GM23338 (cell line): Measurements from ENCODE around the gene RPL31. TPM values are rescaled to one million over a fixed set of nuclear protein-coding genes. Genes with fewer than 3 reads are reported as not detected.

Experiments
- ATAC-seq: fragments of 200-7000 bp; cut with Tn5 transposase; 3 replicates; pipeline ENCODE4 v1.9.1; 2020
- DNase-seq: peaks from one replicate; pipeline ENCODE4 v3.0.0-alpha.2; 2015; ENCODE audit warnings: low spot score
- H2AFZ ChIP-seq: fragments of 200-600 bp; sonication (generic); 2 replicates; pipeline ENCODE4 v1.8.0; 2016; ENCODE audit warnings: antibody characterized with exemption, mild to moderate bottlenecking, moderate library complexity
- H3F3A ChIP-seq: fragments of 200-600 bp; sonication (generic); replicated peaks from 2 replicates; pipeline ENCODE4 v1.8.0; 2017; ENCODE audit warnings: antibody characterized with exemption, mixed run types, low read depth
- H3K27ac ChIP-seq: fragments of 200-600 bp; sonication (generic); 2 replicates; pipeline ENCODE4 v1.6.1; 2016; ENCODE audit warnings: low read depth
- H3K27me3 ChIP-seq: fragments of 200-600 bp; sonication (generic); 2 replicates; pipeline ENCODE4 v1.8.0; 2016; ENCODE audit warnings: mild to moderate bottlenecking, mixed run types, moderate library complexity; ENCODE audit not compliant: insufficient read depth
- H3K36me3 ChIP-seq: fragments of 200-600 bp; sonication (generic); 2 replicates; pipeline ENCODE4 v1.8.0; 2016; ENCODE audit warnings: mild to moderate bottlenecking; ENCODE audit not compliant: insufficient read depth
- H3K4me1 ChIP-seq: fragments of 200-600 bp; sonication (generic); 2 replicates; pipeline ENCODE4 v1.8.0; 2016; ENCODE audit warnings: mild to moderate bottlenecking, moderate library complexity; ENCODE audit not compliant: insufficient read depth
- H3K4me2 ChIP-seq: fragments of 200-600 bp; sonication (generic); 2 replicates; pipeline ENCODE4 v1.7.1; 2017; ENCODE audit warnings: mixed run types
- H3K4me3 ChIP-seq: fragments of 200-600 bp; sonication (generic); 2 replicates; pipeline ENCODE4 v1.6.1; 2016; ENCODE audit warnings: mixed run types
- H3K79me2 ChIP-seq: fragments of 200-600 bp; sonication (generic); replicated peaks from 2 replicates; pipeline ENCODE4 v1.8.0; 2017; ENCODE audit warnings: mild to moderate bottlenecking; ENCODE audit not compliant: insufficient read depth
- H3K9me2 ChIP-seq: fragments of 200-600 bp; sonication (generic); 2 replicates; pipeline ENCODE4 v1.8.0; 2017; ENCODE audit not compliant: insufficient read depth
- H4K20me1 ChIP-seq: fragments of 200-600 bp; sonication (generic); replicated peaks from 2 replicates; pipeline ENCODE4 v1.8.0; 2017; ENCODE audit warnings: mild to moderate bottlenecking; ENCODE audit not compliant: insufficient read depth
- H3K27ac Mint-ChIP-seq: 2 replicates; pipeline ENCODE4 v1.8.0; 2020; ENCODE audit warnings: inconsistent platforms, mild to moderate bottlenecking, moderate library complexity, mixed read lengths
- H3K27me3 Mint-ChIP-seq: 3 replicates; pipeline ENCODE4 v1.8.0; 2022; ENCODE audit warnings: low read depth, mild to moderate bottlenecking, moderate library complexity, mixed read lengths, inconsistent platforms; ENCODE audit not compliant: insufficient read depth, poor library complexity
- H3K36me3 Mint-ChIP-seq: 3 replicates; pipeline ENCODE4 v1.8.0; 2021; ENCODE audit warnings: low read depth, mild to moderate bottlenecking, inconsistent platforms, moderate library complexity, mixed read lengths
- H3K4me1 Mint-ChIP-seq: 3 replicates; pipeline ENCODE4 v1.8.0; 2020; ENCODE audit warnings: mild to moderate bottlenecking, inconsistent platforms, mixed read lengths
- H3K4me3 Mint-ChIP-seq: 3 replicates; pipeline ENCODE4 v1.8.0; 2021; ENCODE audit warnings: moderate library complexity, mild to moderate bottlenecking, inconsistent platforms, mixed read lengths
- H3K9me3 Mint-ChIP-seq: 3 replicates; pipeline ENCODE4 v1.8.0; 2020; ENCODE audit warnings: moderate library complexity, mild to moderate bottlenecking, inconsistent platforms, mixed read lengths
- CREB1 ChIP-seq: fragments of 250-450 bp; sonication (Bioruptor Pico); IDR thresholded peaks from 2 replicates; pipeline ENCODE4 v1.5.0; 2020; ENCODE audit warnings: low read depth, mild to moderate bottlenecking, moderate library complexity
- EZH2 ChIP-seq: fragments of 200-600 bp; sonication (generic); IDR thresholded peaks from one replicate; pipeline ENCODE4 v1.8.0; 2017; ENCODE audit warnings: antibody characterized with exemption, mild to moderate bottlenecking, low read depth; ENCODE audit not compliant: unreplicated experiment
- EZH2phosphoT487 ChIP-seq: fragments of 200-600 bp; sonication (generic); IDR thresholded peaks from one replicate; pipeline ENCODE4 v1.8.1; 2018; ENCODE audit warnings: antibody characterized with exemption; ENCODE audit not compliant: unreplicated experiment
- JUNB ChIP-seq: IDR thresholded peaks from one replicate; pipeline ENCODE4 v1.6.1; 2016; ENCODE audit warnings: antibody characterized with exemption; ENCODE audit not compliant: unreplicated experiment
- NANOG ChIP-seq: IDR thresholded peaks from 2 replicates; pipeline ENCODE4 v1.6.1; 2016; ENCODE audit warnings: antibody characterized with exemption, borderline replicate concordance
- POLR2AphosphoS5 ChIP-seq: IDR thresholded peaks from 2 replicates; pipeline ENCODE4 v1.6.1; 2016; ENCODE audit warnings: antibody characterized with exemption, low read depth
- STAT1 ChIP-seq: IDR thresholded peaks from one replicate; pipeline ENCODE4 v1.6.1; 2016; ENCODE audit warnings: antibody characterized with exemption; ENCODE audit not compliant: unreplicated experiment
- ZNF114 ChIP-seq: fragments of 250-450 bp; sonication (Bioruptor Pico); IDR thresholded peaks from 2 replicates; pipeline ENCODE4 v1.5.0; 2020; ENCODE audit warnings: mild to moderate bottlenecking, moderate library complexity
- ZNF331 ChIP-seq: fragments of 250-450 bp; sonication (Bioruptor Pico); IDR thresholded peaks from 2 replicates; pipeline ENCODE4 v1.5.0; 2020; ENCODE audit warnings: low read depth, mild to moderate bottlenecking, moderate library complexity
- polyA plus RNA-seq: library from polyadenylated mRNA; unstranded; fragments of >200 nt; fragmentation: Nextera tagmentation; extraction: Ambion mirVana; gene quantifications from 2 replicates; pipeline ENCODE4 v1.2.1, GENCODE V29; 2016
- total RNA-seq: library from RNA; depleted of rRNA; stranded (reverse); fragments of >200 nt; shearing (Covaris generic); gene quantifications from 2 replicates; pipeline ENCODE4 v1.2.3, GENCODE V29; 2014
- TF ChIP-seq, protein P1 (sequence below): IDR thresholded peaks from 2 replicates; pipeline ENCODE4 v1.6.1; 2016; ENCODE audit warnings: antibody characterized with exemption
- TF ChIP-seq, protein P2 (sequence below): IDR thresholded peaks from one replicate; pipeline ENCODE4 v1.6.1; 2018; ENCODE audit warnings: antibody characterized with exemption; ENCODE audit not compliant: unreplicated experiment
- TF ChIP-seq, protein P3 (sequence below): fragments of 250-450 bp; sonication (Bioruptor Pico); IDR thresholded peaks from 2 replicates; pipeline ENCODE4 v1.5.0; 2020; ENCODE audit warnings: mild to moderate bottlenecking, moderate library complexity

RPL31 gene
- total and polyA plus RNA-seq, 2 experiments from 2014 or later: 819 to 3,213 TPM

DNA sequence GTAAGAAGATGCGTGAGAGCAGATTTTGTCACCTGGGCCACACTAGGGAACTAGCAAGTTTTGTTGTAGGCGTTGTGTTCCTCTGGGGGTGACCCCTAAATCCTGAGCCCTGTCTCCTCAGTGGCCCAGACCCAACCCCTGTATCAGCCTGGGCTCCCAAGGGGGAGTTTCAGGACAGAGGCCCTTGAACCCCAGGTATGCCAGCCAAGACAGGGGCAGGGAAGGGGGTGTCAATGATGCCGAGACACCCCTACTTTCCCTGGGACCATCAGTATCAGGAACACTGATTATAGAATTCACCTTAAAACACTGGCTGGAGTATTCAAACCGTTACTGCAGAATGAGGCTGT, 39.1 kb upstream of the RPL31 start (continued):
- TF ChIP-seq, protein P1, sequence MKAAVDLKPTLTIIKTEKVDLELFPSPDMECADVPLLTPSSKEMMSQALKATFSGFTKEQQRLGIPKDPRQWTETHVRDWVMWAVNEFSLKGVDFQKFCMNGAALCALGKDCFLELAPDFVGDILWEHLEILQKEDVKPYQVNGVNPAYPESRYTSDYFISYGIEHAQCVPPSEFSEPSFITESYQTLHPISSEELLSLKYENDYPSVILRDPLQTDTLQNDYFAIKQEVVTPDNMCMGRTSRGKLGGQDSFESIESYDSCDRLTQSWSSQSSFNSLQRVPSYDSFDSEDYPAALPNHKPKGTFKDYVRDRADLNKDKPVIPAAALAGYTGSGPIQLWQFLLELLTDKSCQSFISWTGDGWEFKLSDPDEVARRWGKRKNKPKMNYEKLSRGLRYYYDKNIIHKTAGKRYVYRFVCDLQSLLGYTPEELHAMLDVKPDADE: no peak
- TF ChIP-seq POLR2AphosphoS5 (no peak), NANOG (no peak)

DNA sequence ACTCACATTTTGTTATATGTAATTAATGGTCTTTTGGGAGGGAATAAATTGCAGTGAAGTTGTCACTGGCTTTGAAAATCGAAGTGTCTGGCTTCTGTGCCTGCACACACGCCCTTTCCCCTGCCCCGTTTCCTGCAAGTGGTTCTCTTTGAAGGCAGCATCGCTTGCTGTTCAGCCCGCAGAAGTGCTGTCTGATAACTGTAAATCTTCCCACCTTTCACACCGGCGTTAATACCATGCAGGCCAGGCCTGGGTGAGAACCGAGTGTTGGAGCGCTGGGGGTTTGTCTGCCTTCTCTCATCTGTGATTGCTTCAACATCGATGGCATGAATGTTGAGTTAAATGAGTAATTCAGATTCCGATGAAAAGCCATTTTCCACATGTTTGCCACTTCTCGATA, 37.9 kb upstream of the RPL31 start:
- no peaks in the 10 kb centered on the region for H3K27me3 ChIP-seq
- H3K27me3 Mint-ChIP-seq: peaks cover 3% of the 10 kb centered on the region
- no peaks in the 10 kb centered on the region for H3K36me3 Mint-ChIP-seq
- no peaks in the 10 kb centered on the region for H3F3A ChIP-seq
- no peaks in the 10 kb centered on the region for H3K9me3 Mint-ChIP-seq
- DNase-seq: no peak
- no peaks in the 10 kb centered on the region for H4K20me1 ChIP-seq
- H3K4me3 Mint-ChIP-seq: no peak overlapping the region
- no peaks in the 10 kb centered on the region for H3K79me2 ChIP-seq
- H3K4me1 Mint-ChIP-seq: peaks cover 9% of the 10 kb centered on the region
- no peak overlapping the region for H2AFZ ChIP-seq
- no peak overlapping the region for H3K4me2 ChIP-seq
- H3K4me1 ChIP-seq: no peaks in the 10 kb centered on the region
- no peak overlapping the region for H3K4me3 ChIP-seq
- H3K9me2 ChIP-seq: peaks cover 8% of the 10 kb centered on the region; the same call in 1 of the 2 replicates
- no peak overlapping the region for H3K27ac Mint-ChIP-seq
- no peaks in the 10 kb centered on the region for H3K36me3 ChIP-seq
- no peak for ATAC-seq
- H3K27ac ChIP-seq: no peak overlapping the region
- TF ChIP-seq POLR2AphosphoS5: no peak
- TF ChIP-seq STAT1: no peak
- no peak for TF ChIP-seq ZNF114 (CRISPR knock-in tag)
- TF ChIP-seq, protein P2, sequence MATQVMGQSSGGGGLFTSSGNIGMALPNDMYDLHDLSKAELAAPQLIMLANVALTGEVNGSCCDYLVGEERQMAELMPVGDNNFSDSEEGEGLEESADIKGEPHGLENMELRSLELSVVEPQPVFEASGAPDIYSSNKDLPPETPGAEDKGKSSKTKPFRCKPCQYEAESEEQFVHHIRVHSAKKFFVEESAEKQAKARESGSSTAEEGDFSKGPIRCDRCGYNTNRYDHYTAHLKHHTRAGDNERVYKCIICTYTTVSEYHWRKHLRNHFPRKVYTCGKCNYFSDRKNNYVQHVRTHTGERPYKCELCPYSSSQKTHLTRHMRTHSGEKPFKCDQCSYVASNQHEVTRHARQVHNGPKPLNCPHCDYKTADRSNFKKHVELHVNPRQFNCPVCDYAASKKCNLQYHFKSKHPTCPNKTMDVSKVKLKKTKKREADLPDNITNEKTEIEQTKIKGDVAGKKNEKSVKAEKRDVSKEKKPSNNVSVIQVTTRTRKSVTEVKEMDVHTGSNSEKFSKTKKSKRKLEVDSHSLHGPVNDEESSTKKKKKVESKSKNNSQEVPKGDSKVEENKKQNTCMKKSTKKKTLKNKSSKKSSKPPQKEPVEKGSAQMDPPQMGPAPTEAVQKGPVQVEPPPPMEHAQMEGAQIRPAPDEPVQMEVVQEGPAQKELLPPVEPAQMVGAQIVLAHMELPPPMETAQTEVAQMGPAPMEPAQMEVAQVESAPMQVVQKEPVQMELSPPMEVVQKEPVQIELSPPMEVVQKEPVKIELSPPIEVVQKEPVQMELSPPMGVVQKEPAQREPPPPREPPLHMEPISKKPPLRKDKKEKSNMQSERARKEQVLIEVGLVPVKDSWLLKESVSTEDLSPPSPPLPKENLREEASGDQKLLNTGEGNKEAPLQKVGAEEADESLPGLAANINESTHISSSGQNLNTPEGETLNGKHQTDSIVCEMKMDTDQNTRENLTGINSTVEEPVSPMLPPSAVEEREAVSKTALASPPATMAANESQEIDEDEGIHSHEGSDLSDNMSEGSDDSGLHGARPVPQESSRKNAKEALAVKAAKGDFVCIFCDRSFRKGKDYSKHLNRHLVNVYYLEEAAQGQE: no peak
- no peak for TF ChIP-seq EZH2
- no peak for TF ChIP-seq EZH2phosphoT487
- no peak for TF ChIP-seq JUNB
- TF ChIP-seq ZNF331: no peak
- TF ChIP-seq NANOG: no peak
- TF ChIP-seq, protein P3, sequence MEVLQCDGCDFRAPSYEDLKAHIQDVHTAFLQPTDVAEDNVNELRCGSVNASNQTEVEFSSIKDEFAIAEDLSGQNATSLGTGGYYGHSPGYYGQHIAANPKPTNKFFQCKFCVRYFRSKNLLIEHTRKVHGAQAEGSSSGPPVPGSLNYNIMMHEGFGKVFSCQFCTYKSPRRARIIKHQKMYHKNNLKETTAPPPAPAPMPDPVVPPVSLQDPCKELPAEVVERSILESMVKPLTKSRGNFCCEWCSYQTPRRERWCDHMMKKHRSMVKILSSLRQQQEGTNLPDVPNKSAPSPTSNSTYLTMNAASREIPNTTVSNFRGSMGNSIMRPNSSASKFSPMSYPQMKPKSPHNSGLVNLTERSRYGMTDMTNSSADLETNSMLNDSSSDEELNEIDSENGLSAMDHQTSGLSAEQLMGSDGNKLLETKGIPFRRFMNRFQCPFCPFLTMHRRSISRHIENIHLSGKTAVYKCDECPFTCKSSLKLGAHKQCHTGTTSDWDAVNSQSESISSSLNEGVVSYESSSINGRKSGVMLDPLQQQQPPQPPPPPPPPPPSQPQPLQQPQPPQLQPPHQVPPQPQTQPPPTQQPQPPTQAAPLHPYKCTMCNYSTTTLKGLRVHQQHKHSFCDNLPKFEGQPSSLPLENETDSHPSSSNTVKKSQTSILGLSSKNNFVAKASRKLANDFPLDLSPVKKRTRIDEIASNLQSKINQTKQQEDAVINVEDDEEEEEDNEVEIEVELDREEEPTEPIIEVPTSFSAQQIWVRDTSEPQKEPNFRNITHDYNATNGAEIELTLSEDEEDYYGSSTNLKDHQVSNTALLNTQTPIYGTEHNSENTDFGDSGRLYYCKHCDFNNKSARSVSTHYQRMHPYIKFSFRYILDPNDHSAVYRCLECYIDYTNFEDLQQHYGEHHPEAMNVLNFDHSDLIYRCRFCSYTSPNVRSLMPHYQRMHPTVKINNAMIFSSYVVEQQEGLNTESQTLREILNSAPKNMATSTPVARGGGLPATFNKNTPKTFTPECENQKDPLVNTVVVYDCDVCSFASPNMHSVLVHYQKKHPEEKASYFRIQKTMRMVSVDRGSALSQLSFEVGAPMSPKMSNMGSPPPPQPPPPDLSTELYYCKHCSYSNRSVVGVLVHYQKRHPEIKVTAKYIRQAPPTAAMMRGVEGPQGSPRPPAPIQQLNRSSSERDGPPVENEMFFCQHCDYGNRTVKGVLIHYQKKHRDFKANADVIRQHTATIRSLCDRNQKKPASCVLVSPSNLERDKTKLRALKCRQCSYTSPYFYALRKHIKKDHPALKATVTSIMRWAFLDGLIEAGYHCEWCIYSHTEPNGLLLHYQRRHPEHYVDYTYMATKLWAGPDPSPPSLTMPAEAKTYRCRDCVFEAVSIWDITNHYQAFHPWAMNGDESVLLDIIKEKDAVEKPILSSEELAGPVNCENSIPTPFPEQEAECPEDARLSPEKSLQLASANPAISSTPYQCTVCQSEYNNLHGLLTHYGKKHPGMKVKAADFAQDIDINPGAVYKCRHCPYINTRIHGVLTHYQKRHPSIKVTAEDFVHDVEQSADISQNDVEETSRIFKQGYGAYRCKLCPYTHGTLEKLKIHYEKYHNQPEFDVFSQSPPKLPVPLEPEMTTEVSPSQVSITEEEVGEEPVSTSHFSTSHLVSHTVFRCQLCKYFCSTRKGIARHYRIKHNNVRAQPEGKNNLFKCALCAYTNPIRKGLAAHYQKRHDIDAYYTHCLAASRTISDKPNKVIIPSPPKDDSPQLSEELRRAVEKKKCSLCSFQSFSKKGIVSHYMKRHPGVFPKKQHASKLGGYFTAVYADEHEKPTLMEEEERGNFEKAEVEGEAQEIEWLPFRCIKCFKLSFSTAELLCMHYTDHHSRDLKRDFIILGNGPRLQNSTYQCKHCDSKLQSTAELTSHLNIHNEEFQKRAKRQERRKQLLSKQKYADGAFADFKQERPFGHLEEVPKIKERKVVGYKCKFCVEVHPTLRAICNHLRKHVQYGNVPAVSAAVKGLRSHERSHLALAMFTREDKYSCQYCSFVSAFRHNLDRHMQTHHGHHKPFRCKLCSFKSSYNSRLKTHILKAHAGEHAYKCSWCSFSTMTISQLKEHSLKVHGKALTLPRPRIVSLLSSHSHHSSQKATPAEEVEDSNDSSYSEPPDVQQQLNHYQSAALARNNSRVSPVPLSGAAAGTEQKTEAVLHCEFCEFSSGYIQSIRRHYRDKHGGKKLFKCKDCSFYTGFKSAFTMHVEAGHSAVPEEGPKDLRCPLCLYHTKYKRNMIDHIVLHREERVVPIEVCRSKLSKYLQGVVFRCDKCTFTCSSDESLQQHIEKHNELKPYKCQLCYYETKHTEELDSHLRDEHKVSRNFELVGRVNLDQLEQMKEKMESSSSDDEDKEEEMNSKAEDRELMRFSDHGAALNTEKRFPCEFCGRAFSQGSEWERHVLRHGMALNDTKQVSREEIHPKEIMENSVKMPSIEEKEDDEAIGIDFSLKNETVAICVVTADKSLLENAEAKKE: no peak
- TF ChIP-seq, protein P1: no peak
- TF ChIP-seq CREB1 (CRISPR knock-in tag): no peak
